T-cell (primary cell): ENCODE results near the gene HEPN1. TPM values are rescaled to one million over a fixed set of nuclear protein-coding genes. Genes with fewer than 3 reads are reported as not detected.

Experiments
- ATAC-seq, 4 experiments: fragments of 200-7000 bp in 3 of 4; fragments of 150-1000 bp in 1 of 4; cut with Tn5 transposase; replicated peaks in 1 of 4; 1 replicate in 3 of 4; 2 replicates in 1 of 4; pipeline ENCODE4 v1.10.0; 2021; ENCODE audit warnings: moderate library complexity in 3 of 4, mild to moderate bottlenecking in 2 of 4, moderate number of reproducible peaks in 1 of 4
- CTCF ChIA-PET, 2 donors: fragments of 300-600 bp; sonication (Branson Sonifier 250); formaldehyde crosslinking; loops; one replicate each; lab custom pipeline; 2022; ENCODE audit warnings: antibody characterized with exemption in 2 of 2; lab: Charles Lee
- POLR2A ChIA-PET, 2 donors: fragments of 300-600 bp; sonication (Branson Sonifier 250); formaldehyde crosslinking; loops; one replicate each; lab custom pipeline; 2022; ENCODE audit warnings: antibody characterized with exemption in 2 of 2; lab: Charles Lee
- DNase-seq, 35 experiments: peaks; one replicate each; pipeline versions ENCODE4 v3.0.0 to v3.0.0-alpha.2; 2013 to 2023
- H3K27ac ChIP-seq: one replicate; pipeline ENCODE4 v1.5.1; 2013; ENCODE audit warnings: low read length
- H3K27me3 ChIP-seq, 2 experiments: replicated peaks in 1 of 2; 1 replicate in 1 of 2; 2 replicates in 1 of 2; pipeline versions ENCODE4 v1.6.1 to v1.7.0; 2013; ENCODE audit warnings: low read length in 1 of 2, mixed read lengths in 1 of 2; ENCODE audit not compliant: control insufficient read depth in 2 of 2, insufficient read depth in 2 of 2; ENCODE audit errors: extremely low read depth in 1 of 2
- H3K36me3 ChIP-seq, 2 donors: 1 replicate in 1 of 2; 2 replicates in 1 of 2; pipeline versions ENCODE4 v1.6.1 to v1.7.0; 2013; ENCODE audit warnings: low read length in 1 of 2; ENCODE audit not compliant: control insufficient read depth in 2 of 2, insufficient read depth in 1 of 2; ENCODE audit errors: extremely low read depth in 1 of 2
- H3K4me1 ChIP-seq, 2 experiments: 1 replicate in 1 of 2; 2 replicates in 1 of 2; pipeline versions ENCODE4 v1.6.1 to v1.7.0; 2013; ENCODE audit warnings: low read length in 2 of 2, mixed read lengths in 1 of 2; ENCODE audit not compliant: insufficient read depth in 2 of 2, control insufficient read depth in 1 of 2; ENCODE audit errors: extremely low read depth in 1 of 2
- H3K4me3 ChIP-seq, 2 donors: 1 replicate in 1 of 2; 2 replicates in 1 of 2; pipeline versions ENCODE4 v1.5.1 to v1.7.0; 2013; ENCODE audit warnings: mild to moderate bottlenecking in 2 of 2, low read length in 1 of 2, moderate library complexity in 1 of 2; ENCODE audit not compliant: control insufficient read depth in 1 of 2; ENCODE audit errors: extremely low read depth in 1 of 2
- H3K9me3 ChIP-seq: 2 replicates; pipeline ENCODE4 v1.7.0; 2013
- H3K27ac Mint-ChIP-seq, 2 donors: one replicate each; pipeline ENCODE4 v1.8.0; 2020 to 2021; ENCODE audit warnings: mild to moderate bottlenecking in 2 of 2, mixed read lengths in 2 of 2
- H3K27me3 Mint-ChIP-seq, 2 donors: one replicate each; pipeline ENCODE4 v1.8.0; 2021 to 2022; ENCODE audit warnings: mixed read lengths in 2 of 2
- H3K36me3 Mint-ChIP-seq: one replicate; pipeline ENCODE4 v1.8.0; 2021; ENCODE audit warnings: mixed read lengths
- H3K4me1 Mint-ChIP-seq, 3 donors: one replicate each; pipeline ENCODE4 v1.8.0; 2020 to 2022; ENCODE audit warnings: mixed read lengths in 3 of 3, mild to moderate bottlenecking in 1 of 3
- H3K4me3 Mint-ChIP-seq, 3 donors: one replicate each; pipeline ENCODE4 v1.8.0; 2020 to 2022; ENCODE audit warnings: mild to moderate bottlenecking in 3 of 3, mixed read lengths in 3 of 3, moderate library complexity in 3 of 3
- H3K9me3 Mint-ChIP-seq, 3 donors: one replicate each; pipeline ENCODE4 v1.8.0; 2020 to 2022; ENCODE audit warnings: mixed read lengths in 3 of 3
- WGBS: methylation state at CpG from one replicate; pipeline ENCODE4 v1.1.5; 2013; ENCODE audit warnings: missing lambda C conversion rate; ENCODE audit not compliant: insufficient coverage; 5-methylcytosine and 5-hydroxymethylcytosine counted together
- total RNA-seq, 35 experiments: library from RNA in 6 of 35; stranded (reverse) in 6 of 35; fragments of 120-200 nt in 1 of 35; gene quantifications; one replicate each; pipeline versions ENCODE4 v1.2.1 to v1.2.4 and lab custom pipeline; 2013 to 2026

Gene HEPN1
- total RNA-seq, 5 donors from 2014 or later (not counting 1 experiment from before 2014, with no cell fraction given) = not detected

DNA sequence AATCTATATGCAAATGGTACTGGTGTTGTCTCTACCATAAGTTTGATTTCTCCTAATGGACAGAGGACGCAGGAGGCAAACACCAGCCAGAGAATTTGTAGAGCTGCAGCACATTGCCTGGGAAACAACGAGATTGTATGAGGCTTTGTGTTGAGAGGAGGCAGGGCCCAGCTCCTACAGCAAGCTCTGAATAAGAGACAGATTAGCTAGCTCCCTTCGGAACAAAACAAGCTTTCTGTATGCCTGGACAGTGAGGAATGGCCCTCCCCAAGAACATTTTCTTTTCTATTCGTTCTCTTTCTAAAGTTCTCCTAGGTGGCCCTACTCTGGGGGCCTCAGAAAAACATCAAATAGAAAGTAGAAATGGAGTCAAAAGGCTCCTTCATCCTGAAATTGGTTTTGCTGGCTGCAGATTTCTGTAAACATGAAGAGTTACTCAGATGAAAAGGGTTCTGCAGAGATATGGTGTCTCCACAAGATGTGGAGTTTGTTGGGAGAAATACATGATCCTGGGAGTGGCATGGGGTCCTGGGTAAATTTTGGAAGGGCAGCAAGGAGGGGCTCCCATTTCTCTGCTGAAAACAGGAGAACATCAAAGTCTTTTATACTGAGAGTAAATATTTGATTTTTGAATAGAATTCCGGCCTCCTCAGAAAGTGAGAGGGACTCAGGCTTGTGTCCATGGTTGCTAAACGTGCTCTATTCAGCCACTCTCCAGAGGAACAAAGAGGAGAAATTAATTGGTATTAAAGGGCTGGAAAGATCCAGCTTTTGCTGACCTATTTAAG, 23.6 kb downstream of the HEPN1 start:
- no peak for ATAC-seq
- Mint-ChIP-seq H3K27ac (peak overlapping the region; percentile 32 to 78), H3K27me3 (peaks cover 0 to 3% of the 10 kb centered on the region in 2 donors), H3K4me3 (peak overlapping the region in 1 of 3 donors; percentile 39), H3K9me3 (peaks cover 0 to under 1% (median 0%) of the 10 kb centered on the region in 3 donors), H3K36me3 (no peaks in the 10 kb centered on the region), H3K4me1 (peaks cover 12 to 22% (median 20%) of the 10 kb centered on the region in 3 donors)
- DNase-seq = no peak
- H3K9me3 ChIP-seq = no peaks in the 10 kb centered on the region
- CTCF ChIA-PET = interaction anchor here in 1 of 2 donors (0.6 kb wide), 1 partner anchor 16 kb away, joined by 3 read pairs; no protein-coding TSS in a partner anchor
- POLR2A ChIA-PET = interaction anchor here in 1 of 2 donors (0.5 to 0.6 kb wide), 2 partner anchors 18 to 187 kb away, joined by 3 read pairs; no protein-coding TSS in a partner anchor
- peaks cover 10 to 14% of the 10 kb centered on the region in 2 experiments for H3K4me1 ChIP-seq
- H3K4me3 ChIP-seq = no peak overlapping the region
- H3K27me3 ChIP-seq = no peaks in the 10 kb centered on the region
- 69% methylated on average over 3 of the region's 6 CpGs for WGBS
- H3K36me3 ChIP-seq = no peaks in the 10 kb centered on the region
- H3K27ac ChIP-seq = no peak overlapping the region

DNA sequence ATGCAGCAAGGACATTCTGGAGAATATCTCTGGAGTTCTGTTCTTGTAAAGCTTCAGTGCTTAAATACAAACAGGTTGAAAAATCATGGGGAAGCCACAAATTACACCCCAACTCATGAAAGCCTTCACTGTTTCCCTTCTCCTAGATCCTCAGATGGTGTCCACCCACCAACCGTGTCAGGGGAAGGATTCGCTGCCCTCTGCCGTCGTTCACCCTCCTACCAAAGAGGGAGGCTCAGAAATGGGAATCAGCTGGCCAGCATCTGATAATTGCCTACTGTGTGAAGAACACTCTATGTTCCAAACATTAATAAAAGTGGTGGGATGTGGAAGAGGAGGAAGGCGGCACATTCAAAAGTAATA, 24.2 kb downstream of the HEPN1 start:
- H3K4me1 ChIP-seq = peaks cover 10 to 14% of the 10 kb centered on the region in 2 experiments
- ATAC-seq (no peak), DNase-seq (no peak)
- H3K27ac ChIP-seq = no peak overlapping the region
- peaks cover 0 to 3% of the 10 kb centered on the region in 2 donors for H3K27me3 Mint-ChIP-seq
- no peak overlapping the region for H3K4me3 ChIP-seq
- no CpG with 5 or more reads among the region's 5 CpGs for WGBS
- no peaks in the 10 kb centered on the region for H3K9me3 ChIP-seq
- ChIA-PET POLR2A (no interaction called here), CTCF (interaction anchor here in 1 of 2 donors (1.1 to 1.2 kb wide), 2 partner anchors 168 to 274 kb away, joined by 3 read pairs; partner anchors contain the start of gene TMEM218)
- no peaks in the 10 kb centered on the region for H3K36me3 ChIP-seq
- H3K4me1 Mint-ChIP-seq = peaks cover 16 to 25% (median 20%) of the 10 kb centered on the region in 3 donors
- no peak overlapping the region for H3K4me3 Mint-ChIP-seq
- peaks cover 0 to 7% (median 5%) of the 10 kb centered on the region in 3 donors for H3K9me3 Mint-ChIP-seq
- peak overlapping the region in 1 of 2 donors; percentile 78 for H3K27ac Mint-ChIP-seq
- peaks cover 1% of the 10 kb centered on the region for H3K36me3 Mint-ChIP-seq
- no peaks in the 10 kb centered on the region for H3K27me3 ChIP-seq

DNA sequence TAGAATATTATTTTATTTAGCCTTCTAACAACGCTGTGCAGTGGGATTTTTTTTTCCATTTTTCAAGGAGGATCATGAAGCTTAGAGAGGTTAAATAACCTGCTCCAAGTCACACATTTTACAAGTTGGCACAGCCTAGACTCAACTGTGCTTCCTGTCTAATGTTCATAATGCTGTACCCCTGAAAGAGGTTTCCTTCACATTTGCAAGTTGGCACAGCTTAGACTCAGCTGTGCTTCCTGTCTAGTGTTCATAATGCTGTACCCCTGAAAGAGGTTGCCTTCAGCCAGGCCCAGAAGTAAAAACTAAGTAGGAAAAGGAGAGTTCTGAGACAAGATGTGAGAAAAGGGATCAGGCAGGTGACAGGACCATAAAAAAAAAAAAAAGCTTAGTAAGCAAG, 24.7 kb downstream of the HEPN1 start:
- no CpG with 5 or more reads among the region's 1 CpG for WGBS
- Mint-ChIP-seq H3K27ac (peak overlapping the region; percentile 37 to 67), H3K9me3 (peaks cover 5 to 12% (median 10%) of the 10 kb centered on the region in 3 donors), H3K4me3 (peak overlapping the region in 1 of 3 donors; percentile 6), H3K36me3 (peaks cover 3% of the 10 kb centered on the region), H3K4me1 (peaks cover 20 to 30% (median 24%) of the 10 kb centered on the region in 3 donors), H3K27me3 (peaks cover 0 to 3% of the 10 kb centered on the region in 2 donors)
- no peak overlapping the region for H3K4me3 ChIP-seq
- H3K9me3 ChIP-seq = no peaks in the 10 kb centered on the region
- peaks cover 10 to 14% of the 10 kb centered on the region in 2 experiments for H3K4me1 ChIP-seq
- CTCF ChIA-PET = interaction anchor here in 1 of 2 donors (0.6 to 1.2 kb wide), 4 partner anchors 67 to 637 kb away, joined by 3 to 4 read pairs (median 3); partner anchors contain the start of gene TMEM218
- POLR2A ChIA-PET = no interaction called here
- H3K27ac ChIP-seq = no peak overlapping the region
- ATAC-seq (peak; percentile 68 to 84 (median 82)), DNase-seq (peak in 1 of 35 experiments; percentile 18)
- H3K27me3 ChIP-seq = no peaks in the 10 kb centered on the region
- H3K36me3 ChIP-seq = no peaks in the 10 kb centered on the region

DNA sequence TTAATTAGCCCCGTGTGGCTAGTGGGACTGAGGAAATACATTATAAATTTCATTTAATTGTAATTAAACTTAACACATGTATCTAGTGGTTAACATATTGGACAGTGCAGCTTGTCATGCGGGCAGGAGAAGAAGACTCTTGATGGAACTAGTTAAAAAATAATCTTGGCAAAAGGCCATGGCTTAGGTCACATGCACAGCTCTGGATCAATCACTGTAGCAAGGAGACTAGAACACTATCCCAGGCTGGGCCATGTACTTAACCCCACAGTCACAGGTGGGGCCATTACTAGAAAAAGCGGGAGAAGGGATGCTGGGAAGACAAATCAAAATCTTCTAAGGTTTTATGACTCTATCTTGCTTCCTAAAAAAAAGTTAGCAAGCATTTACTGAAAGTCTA, 25.5 kb downstream of the HEPN1 start:
- Mint-ChIP-seq H3K4me3 (no peak overlapping the region), H3K36me3 (peaks cover 6% of the 10 kb centered on the region), H3K9me3 (peaks cover 7 to 13% (median 10%) of the 10 kb centered on the region in 3 donors), H3K4me1 (peaks cover 21 to 32% (median 25%) of the 10 kb centered on the region in 3 donors), H3K27me3 (no peaks in the 10 kb centered on the region), H3K27ac (no peak overlapping the region)
- H3K4me1 ChIP-seq = peaks cover 14 to 17% of the 10 kb centered on the region in 2 experiments
- H3K27ac ChIP-seq = no peak overlapping the region
- H3K36me3 ChIP-seq = no peaks in the 10 kb centered on the region
- ChIA-PET CTCF (interaction anchor here in 1 of 2 donors (0.6 to 1.2 kb wide), 3 partner anchors 167 to 636 kb away, joined by 3 to 4 read pairs (median 3); partner anchors contain the start of gene TMEM218), POLR2A (no interaction called here)
- no peaks in the 10 kb centered on the region for H3K27me3 ChIP-seq
- H3K9me3 ChIP-seq = no peaks in the 10 kb centered on the region
- no peak overlapping the region for H3K4me3 ChIP-seq
- ATAC-seq = no peak
- no peak for DNase-seq
- no CpG with 5 or more reads among the region's 3 CpGs for WGBS

DNA sequence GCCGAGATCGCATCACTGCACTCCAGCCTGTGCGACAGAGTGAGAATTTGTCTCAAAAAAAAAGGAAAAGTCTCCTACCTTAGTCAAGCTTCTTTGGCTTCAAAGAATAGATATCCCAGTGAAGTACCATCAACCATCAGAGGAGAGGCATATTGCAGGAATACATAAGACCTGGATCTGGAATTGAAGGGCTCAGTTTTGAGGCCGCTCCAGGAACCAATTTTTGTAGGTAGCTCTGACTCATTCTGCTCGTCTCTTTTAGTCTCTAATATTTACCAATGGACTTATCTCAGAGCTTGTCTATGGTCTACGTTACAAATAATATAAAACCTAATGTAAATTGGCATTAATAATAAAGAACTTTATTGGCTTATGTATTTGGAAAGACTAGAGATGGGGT, 26.8 kb downstream of the HEPN1 start:
- Histone ChIP-seq H3K36me3 (no peaks in the 10 kb centered on the region), H3K4me3 (no peak overlapping the region), H3K27me3 (no peaks in the 10 kb centered on the region), H3K27ac (no peak overlapping the region), H3K4me1 (peaks cover 20 to 24% of the 10 kb centered on the region in 2 experiments), H3K9me3 (no peaks in the 10 kb centered on the region)
- peaks cover 21 to 32% (median 25%) of the 10 kb centered on the region in 3 donors for H3K4me1 Mint-ChIP-seq
- H3K9me3 Mint-ChIP-seq = peaks cover 7 to 13% (median 10%) of the 10 kb centered on the region in 3 donors
- no peak overlapping the region for H3K4me3 Mint-ChIP-seq
- H3K27me3 Mint-ChIP-seq = no peaks in the 10 kb centered on the region
- no CpG with 5 or more reads among the region's 6 CpGs for WGBS
- no peak overlapping the region for H3K27ac Mint-ChIP-seq
- H3K36me3 Mint-ChIP-seq = peaks cover 6% of the 10 kb centered on the region
- POLR2A ChIA-PET = no interaction called here
- DNase-seq (no peak), ATAC-seq (no peak)
- CTCF ChIA-PET = no interaction called here

DNA sequence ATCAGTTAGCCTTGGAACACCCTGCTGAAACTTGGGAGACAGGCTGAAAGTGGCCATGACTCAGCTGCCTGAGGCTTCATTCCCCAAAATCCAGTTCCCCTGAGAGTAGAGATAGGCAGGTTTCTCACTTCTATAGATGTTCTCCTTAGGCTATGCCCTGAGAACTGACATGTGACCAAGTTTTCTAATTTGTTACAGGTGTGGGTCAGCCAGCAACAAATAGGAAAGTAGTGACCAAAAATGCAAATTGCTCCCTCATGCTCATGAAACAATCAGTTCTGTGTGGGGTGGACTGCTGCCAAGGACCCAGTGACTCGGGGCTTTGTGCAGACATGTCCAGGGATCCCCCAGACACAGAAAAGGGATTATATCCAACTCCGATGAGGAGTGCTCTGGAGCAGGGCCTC, 27.7 kb downstream of the HEPN1 start:
- peaks cover 29 to 33% of the 10 kb centered on the region in 2 experiments for H3K4me1 ChIP-seq
- no peaks in the 10 kb centered on the region for H3K9me3 ChIP-seq
- CTCF ChIA-PET = no interaction called here
- Mint-ChIP-seq H3K4me3 (no peak overlapping the region), H3K4me1 (peaks cover 21 to 32% (median 25%) of the 10 kb centered on the region in 3 donors), H3K27ac (no peak overlapping the region), H3K27me3 (no peaks in the 10 kb centered on the region), H3K36me3 (peaks cover 6% of the 10 kb centered on the region), H3K9me3 (peaks cover 7 to 13% (median 10%) of the 10 kb centered on the region in 3 donors)
- H3K36me3 ChIP-seq = no peaks in the 10 kb centered on the region
- no peak for DNase-seq
- no peak for ATAC-seq
- POLR2A ChIA-PET = interaction anchor here in 1 of 2 donors (0.6 kb wide), 1 partner anchor 158 kb away, joined by 6 read pairs; no protein-coding TSS in a partner anchor
- H3K27me3 ChIP-seq = no peaks in the 10 kb centered on the region
- no peak overlapping the region for H3K4me3 ChIP-seq
- H3K27ac ChIP-seq = no peak overlapping the region
- no CpG with 5 or more reads among the region's 2 CpGs for WGBS
